ENCODE measurements around the gene IQCM. TPM values are rescaled to one million over a fixed set of nuclear protein-coding genes. Genes with fewer than 3 reads are reported as not detected.
"Not testable (repeated sequence)": the region's sequence is repeated elsewhere in the genome, so short reads cannot be mapped to it uniquely, and the experiment has no call there.

Gene IQCM
- total RNA-seq, 4 donors from 2014 or later: not detected

DNA sequence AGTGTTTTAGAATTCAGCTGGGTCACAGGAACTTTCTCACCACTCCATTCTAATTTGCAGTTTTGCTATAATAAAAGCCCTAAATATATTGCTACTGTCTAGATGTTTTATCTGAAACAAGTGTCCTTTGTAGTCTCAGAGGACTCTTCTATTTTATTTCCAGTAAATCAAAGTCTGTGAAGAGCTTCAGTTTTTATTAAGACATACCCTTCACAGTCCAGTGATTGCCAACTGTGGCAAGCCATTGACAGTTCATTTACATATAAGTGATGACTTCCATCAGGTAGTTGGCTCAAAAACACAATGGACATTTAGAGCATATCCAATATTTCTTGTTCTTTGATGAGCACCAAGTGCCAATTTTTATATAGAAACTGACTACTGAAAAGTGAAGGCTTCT, 466.1 kb downstream of the IQCM start:
- intact Hi-C loops (cut with DNase I): no loop called here
- H3K27ac ChIP-seq: no peak overlapping the region
- H3K9me3 ChIP-seq: no peaks in the 10 kb centered on the region
- no peak overlapping the region for H3K4me3 ChIP-seq
- no peaks in the 10 kb centered on the region for H3K36me3 ChIP-seq
- H3K27me3 ChIP-seq: no peaks in the 10 kb centered on the region
- DNase-seq: no peak
- no peak for TF ChIP-seq POLR2A (IDR thresholded peaks at IDR 0.05)
- TF ChIP-seq, protein P1, sequence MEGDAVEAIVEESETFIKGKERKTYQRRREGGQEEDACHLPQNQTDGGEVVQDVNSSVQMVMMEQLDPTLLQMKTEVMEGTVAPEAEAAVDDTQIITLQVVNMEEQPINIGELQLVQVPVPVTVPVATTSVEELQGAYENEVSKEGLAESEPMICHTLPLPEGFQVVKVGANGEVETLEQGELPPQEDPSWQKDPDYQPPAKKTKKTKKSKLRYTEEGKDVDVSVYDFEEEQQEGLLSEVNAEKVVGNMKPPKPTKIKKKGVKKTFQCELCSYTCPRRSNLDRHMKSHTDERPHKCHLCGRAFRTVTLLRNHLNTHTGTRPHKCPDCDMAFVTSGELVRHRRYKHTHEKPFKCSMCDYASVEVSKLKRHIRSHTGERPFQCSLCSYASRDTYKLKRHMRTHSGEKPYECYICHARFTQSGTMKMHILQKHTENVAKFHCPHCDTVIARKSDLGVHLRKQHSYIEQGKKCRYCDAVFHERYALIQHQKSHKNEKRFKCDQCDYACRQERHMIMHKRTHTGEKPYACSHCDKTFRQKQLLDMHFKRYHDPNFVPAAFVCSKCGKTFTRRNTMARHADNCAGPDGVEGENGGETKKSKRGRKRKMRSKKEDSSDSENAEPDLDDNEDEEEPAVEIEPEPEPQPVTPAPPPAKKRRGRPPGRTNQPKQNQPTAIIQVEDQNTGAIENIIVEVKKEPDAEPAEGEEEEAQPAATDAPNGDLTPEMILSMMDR (IDR thresholded peaks at IDR 0.05): no peak
- H3K4me1 ChIP-seq: no peaks in the 10 kb centered on the region

DNA sequence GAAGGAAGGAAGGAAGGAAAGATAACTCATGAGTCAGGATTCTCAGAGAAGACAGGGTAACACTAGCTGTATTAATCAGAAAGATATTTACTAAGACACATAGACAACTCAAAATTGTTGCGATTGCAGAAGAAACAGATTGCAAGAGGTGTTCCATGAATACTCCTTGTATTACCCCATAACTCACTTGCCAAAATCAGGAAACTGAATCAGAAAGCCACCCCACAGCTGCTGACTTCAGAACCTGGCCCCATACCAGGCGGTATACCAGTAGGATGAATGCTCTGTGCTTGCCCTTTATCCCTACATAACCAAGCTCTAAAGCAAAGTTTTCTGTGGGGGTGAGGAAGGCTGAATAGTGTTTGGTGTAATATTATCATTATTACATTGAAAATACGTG, 468.5 kb downstream of the IQCM start:
- TF ChIP-seq POLR2A (IDR thresholded peaks at IDR 0.05): no peak
- TF ChIP-seq, protein P1 (IDR thresholded peaks at IDR 0.05): no peak
- Histone ChIP-seq H3K27me3 (no peaks in the 10 kb centered on the region), H3K4me1 (no peaks in the 10 kb centered on the region), H3K27ac (no peak overlapping the region), H3K9me3 (no peaks in the 10 kb centered on the region), H3K4me3 (no peak overlapping the region), H3K36me3 (no peaks in the 10 kb centered on the region)
- intact Hi-C loops (cut with DNase I): no loop called here
- DNase-seq: no peak
- 73 to 83% methylated on average over 3 of the region's 3 CpGs for WGBS, 2 donors

DNA sequence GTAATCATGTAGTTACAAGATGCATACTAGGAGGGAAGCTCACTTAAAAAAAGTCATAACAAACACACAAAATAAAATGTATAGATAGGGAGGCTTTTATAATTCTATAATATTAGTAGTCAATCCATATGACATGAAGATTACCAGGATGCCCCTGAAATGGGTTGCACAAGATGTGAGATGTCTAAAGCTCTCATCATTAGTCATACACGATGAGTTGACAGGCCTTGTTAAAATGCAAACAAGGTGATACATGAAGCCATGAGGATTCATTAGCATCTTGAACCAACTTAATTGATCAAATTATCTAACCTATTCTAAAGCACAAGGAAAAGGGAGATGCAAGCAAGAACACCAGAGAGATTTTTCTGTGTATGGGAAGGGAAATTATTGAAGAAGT, 470.2 kb downstream of the IQCM start:
- TF ChIP-seq, protein P1 (IDR thresholded peaks at IDR 0.05): no peak
- no peak for TF ChIP-seq POLR2A (IDR thresholded peaks at IDR 0.05)
- Histone ChIP-seq H3K27me3 (no peaks in the 10 kb centered on the region), H3K4me1 (no peaks in the 10 kb centered on the region), H3K27ac (no peak overlapping the region), H3K4me3 (no peak overlapping the region), H3K9me3 (no peaks in the 10 kb centered on the region), H3K36me3 (no peaks in the 10 kb centered on the region)
- intact Hi-C loops (cut with DNase I): no loop called here
- 36 to 47% methylated on average over 1 of the region's 1 CpG for WGBS, 2 donors
- no peak for DNase-seq

DNA sequence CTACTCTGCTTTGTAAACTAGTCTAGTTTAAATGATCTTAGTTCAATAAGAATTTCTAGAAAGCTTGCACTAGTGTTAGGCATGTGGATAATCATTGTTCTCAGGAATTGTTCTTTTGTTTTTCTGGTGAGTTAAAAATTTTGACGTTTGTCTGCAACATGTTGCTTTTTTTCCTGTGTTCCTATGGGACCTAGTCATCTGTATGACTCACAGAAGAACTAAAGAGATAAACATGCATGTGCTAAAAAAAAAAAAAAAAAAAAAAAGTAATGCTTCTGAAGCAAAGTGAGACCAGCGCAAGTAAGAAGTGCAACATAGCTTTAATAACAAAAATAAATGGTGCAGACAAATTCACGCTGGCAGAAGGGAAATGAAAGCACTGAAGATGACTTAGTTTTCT, 471.2 kb downstream of the IQCM start:
- Histone ChIP-seq H3K27ac (no peak overlapping the region), H3K9me3 (no peaks in the 10 kb centered on the region), H3K27me3 (no peaks in the 10 kb centered on the region), H3K4me3 (no peak overlapping the region), H3K36me3 (no peaks in the 10 kb centered on the region), H3K4me1 (no peaks in the 10 kb centered on the region)
- intact Hi-C loops (cut with DNase I): no loop called here
- no peak for DNase-seq
- 51 to 57% methylated on average over 3 of the region's 3 CpGs for WGBS, 2 donors
- no peak for TF ChIP-seq POLR2A (IDR thresholded peaks at IDR 0.05)
- TF ChIP-seq, protein P1 (IDR thresholded peaks at IDR 0.05): no peak

DNA sequence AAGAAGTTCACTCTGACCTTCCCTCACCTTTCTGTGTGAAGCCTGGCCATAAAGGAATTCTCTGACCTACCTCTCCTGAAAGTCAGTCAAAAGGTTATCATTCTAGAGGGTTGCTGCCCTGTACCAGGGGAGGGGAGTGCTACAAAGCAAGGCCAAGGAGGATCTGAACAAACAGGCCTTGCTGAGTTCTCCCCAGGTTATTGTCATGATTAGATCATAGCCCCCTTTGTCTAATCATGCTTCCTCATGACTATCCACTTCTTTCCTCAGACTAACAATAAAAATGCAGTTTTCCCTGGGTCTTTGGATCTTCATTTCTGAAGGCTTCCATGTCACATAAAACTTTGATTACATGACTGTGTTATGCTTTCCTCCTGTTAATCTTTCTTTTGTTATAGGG, 472.0 kb downstream of the IQCM start:
- intact Hi-C loops (cut with DNase I): no loop called here
- no peaks in the 10 kb centered on the region for H3K27me3 ChIP-seq
- TF ChIP-seq, protein P1 (IDR thresholded peaks at IDR 0.05): no peak
- TF ChIP-seq POLR2A (IDR thresholded peaks at IDR 0.05): no peak

DNA sequence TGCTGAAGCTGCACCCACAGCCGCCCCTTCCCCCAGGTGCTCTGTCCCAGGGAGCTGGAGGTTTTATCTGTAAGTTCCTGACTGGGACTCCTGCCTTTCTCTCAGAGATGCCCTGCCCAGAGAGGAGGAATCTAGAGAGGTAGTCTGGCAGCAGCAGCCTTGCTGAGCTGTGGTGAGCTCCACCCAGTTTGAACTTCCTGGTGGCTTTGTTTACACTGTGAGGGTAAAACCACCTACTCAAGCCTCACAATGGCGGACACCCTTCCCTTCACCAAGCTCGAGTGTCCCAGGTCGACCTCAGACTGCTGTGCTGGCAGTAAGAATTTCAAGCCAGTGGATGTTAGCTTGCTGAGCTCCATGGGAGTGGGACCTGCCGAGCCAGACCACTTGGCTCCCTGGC, 474.5 kb downstream of the IQCM start:
- H3K27ac ChIP-seq; H3K27me3 ChIP-seq; H3K36me3 ChIP-seq; H3K4me3 ChIP-seq; DNase-seq; intact Hi-C loops (cut with DNase I); H3K4me1 ChIP-seq; H3K9me3 ChIP-seq: not testable (repeated sequence)
- no CpG with 5 or more reads among the region's 5 CpGs for WGBS, 2 donors

More for the DNA sequence above, 472.0 kb downstream of the IQCM start:
- Histone ChIP-seq H3K4me3 (no peak overlapping the region), H3K9me3 (no peaks in the 10 kb centered on the region), H3K36me3 (no peaks in the 10 kb centered on the region), H3K4me1 (no peaks in the 10 kb centered on the region), H3K27ac (no peak overlapping the region)
- no peak for DNase-seq

Measured in esophagus squamous epithelium (tissue), 5 donors.